Measurements from ENCODE around the gene TOR4A. TPM values are rescaled to one million over a fixed set of nuclear protein-coding genes. Genes with fewer than 3 reads are reported as not detected.
A peak's percentile ranks its signal among the peaks of the same experiment; 100 is the strongest.

Gene TOR4A
- total and polyA plus RNA-seq, 9 of the 15 experiments (the other 6 are each of a cell fraction or from before 2014, with no cell fraction given), result 3.9 to 49.2 (median 8.8) TPM

DNA sequence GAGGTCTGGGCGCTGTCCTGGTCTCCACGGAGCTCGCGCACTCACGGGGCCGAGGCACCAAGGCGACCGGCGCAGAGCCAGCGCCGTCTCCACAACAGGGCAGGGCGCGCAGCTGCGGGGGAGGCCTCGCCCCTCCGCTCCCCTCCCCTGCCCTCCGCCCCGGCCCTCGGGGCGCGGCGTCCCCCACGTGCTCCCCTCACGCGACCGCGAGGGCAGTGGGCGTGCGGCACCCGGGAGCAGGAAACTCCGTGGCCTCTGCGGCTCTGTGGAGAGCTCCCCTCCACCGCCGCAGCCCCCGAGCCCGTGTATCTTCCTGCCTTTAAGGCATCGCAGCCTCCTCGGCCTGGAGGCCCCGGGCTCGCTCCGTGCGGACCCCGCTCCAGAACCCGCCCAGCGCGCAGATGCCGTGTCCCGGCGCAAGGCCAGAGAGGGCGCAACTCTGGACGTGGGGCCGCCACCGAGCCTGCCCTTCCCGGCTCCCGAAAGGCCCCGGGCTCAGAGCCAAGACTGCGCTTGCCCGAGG is 37.1 kb upstream of the TOR4A start (continued):
- TF ChIP-seq, protein P1, sequence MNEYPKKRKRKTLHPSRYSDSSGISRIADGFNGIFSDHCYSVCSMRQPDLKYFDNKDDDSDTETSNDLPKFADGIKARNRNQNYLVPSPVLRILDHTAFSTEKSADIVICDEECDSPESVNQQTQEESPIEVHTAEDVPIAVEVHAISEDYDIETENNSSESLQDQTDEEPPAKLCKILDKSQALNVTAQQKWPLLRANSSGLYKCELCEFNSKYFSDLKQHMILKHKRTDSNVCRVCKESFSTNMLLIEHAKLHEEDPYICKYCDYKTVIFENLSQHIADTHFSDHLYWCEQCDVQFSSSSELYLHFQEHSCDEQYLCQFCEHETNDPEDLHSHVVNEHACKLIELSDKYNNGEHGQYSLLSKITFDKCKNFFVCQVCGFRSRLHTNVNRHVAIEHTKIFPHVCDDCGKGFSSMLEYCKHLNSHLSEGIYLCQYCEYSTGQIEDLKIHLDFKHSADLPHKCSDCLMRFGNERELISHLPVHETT (CRISPR knock-in tag; conservative IDR thresholded peaks at IDR 0.05 in 1 of 2, IDR thresholded peaks at IDR 0.05 in 1 of 2), result peak in 1 of 2 experiments; percentile 86; a peak in 2 of 4 replicates
- TF ChIP-seq, protein P2, sequence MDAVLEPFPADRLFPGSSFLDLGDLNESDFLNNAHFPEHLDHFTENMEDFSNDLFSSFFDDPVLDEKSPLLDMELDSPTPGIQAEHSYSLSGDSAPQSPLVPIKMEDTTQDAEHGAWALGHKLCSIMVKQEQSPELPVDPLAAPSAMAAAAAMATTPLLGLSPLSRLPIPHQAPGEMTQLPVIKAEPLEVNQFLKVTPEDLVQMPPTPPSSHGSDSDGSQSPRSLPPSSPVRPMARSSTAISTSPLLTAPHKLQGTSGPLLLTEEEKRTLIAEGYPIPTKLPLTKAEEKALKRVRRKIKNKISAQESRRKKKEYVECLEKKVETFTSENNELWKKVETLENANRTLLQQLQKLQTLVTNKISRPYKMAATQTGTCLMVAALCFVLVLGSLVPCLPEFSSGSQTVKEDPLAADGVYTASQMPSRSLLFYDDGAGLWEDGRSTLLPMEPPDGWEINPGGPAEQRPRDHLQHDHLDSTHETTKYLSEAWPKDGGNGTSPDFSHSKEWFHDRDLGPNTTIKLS (IDR thresholded peaks at IDR 0.05; ENCODE audit: borderline replicate concordance, low read depth), result peak; percentile 85; the same call in 1 of the 2 replicates
- peak; percentile 49 for TF ChIP-seq CCNT2 (IDR thresholded peaks at IDR 0.05; ENCODE audit: borderline replicate concordance, extremely low read depth, insufficient read length, low read depth, low read length)
- peak; percentile 93; the same call in 1 of the 2 replicates for TF ChIP-seq KDM2B (CRISPR knock-in tag; IDR thresholded peaks at IDR 0.05)
- peak; percentile 18; the same call in 1 of the 2 replicates for TF ChIP-seq TEAD4 (IDR thresholded peaks at IDR 0.05; ENCODE audit: low read length)
- TF ChIP-seq TEAD4 (CRISPR knock-in tag; IDR thresholded peaks at IDR 0.05; ENCODE audit: borderline replicate concordance), result no peak
- TF ChIP-seq NFATC3 (IDR thresholded peaks at IDR 0.05), result no peak
- peak; percentile 63 for TF ChIP-seq HMGN3 (IDR thresholded peaks at IDR 0.05; ENCODE audit: borderline replicate concordance, extremely low read depth, insufficient read length, low read depth, low read length)
- peak; percentile 69 for TF ChIP-seq SAP30 (IDR thresholded peaks at IDR 0.05; ENCODE audit: borderline replicate concordance, insufficient read depth, low read depth, low read length, poor library complexity, severe bottlenecking)
- TF ChIP-seq PTBP1 (IDR thresholded peaks at IDR 0.05; ENCODE audit: low read depth, low read length), result no peak
- no peak for TF ChIP-seq COPS2 (conservative IDR thresholded peaks at IDR 0.05)
- TF ChIP-seq TARDBP (IDR thresholded peaks at IDR 0.05), result peak; percentile 89
- TF ChIP-seq KDM5B (IDR thresholded peaks at IDR 0.05; ENCODE audit: insufficient replicate concordance, low read depth, low read length), result peak; percentile 82
- TF ChIP-seq ZNF41 (CRISPR knock-in tag; conservative IDR thresholded peaks at IDR 0.05), result 0 out of 2 replicates have a peak, but pooled peaks have one; percentile 21
- peak; percentile 95 for TF ChIP-seq MYC (IDR thresholded peaks at IDR 0.05; ENCODE audit: low read depth, low read length)
- peak; percentile 74; the same call in 1 of the 2 replicates for TF ChIP-seq MYC (CRISPR knock-in tag; IDR thresholded peaks at IDR 0.05; ENCODE audit: borderline replicate concordance, low read depth)
- peak; percentile 99 for TF ChIP-seq L3MBTL2 (IDR thresholded peaks at IDR 0.05)
- 0 out of 2 replicates have a peak, but pooled peaks have one; percentile 4 for TF ChIP-seq JUND (IDR thresholded peaks at IDR 0.05; ENCODE audit: borderline replicate concordance, low read depth, low read length)
- TF ChIP-seq JUND (tag; IDR thresholded peaks at IDR 0.05; ENCODE audit: borderline replicate concordance, low read depth, low read length), result no peak
- TF ChIP-seq ZNF583 (CRISPR knock-in tag; IDR thresholded peaks at IDR 0.05), result 0 out of 2 replicates have a peak, but pooled peaks have one; percentile 68
- TF ChIP-seq ZBTB8A (IDR thresholded peaks at IDR 0.05; ENCODE audit: partially characterized antibody), result no peak
- peak in 1 of 2 experiments; percentile 97; a peak in 3 of 4 replicates for TF ChIP-seq HDAC1 (IDR thresholded peaks at IDR 0.05)
- TF ChIP-seq, protein P3, sequence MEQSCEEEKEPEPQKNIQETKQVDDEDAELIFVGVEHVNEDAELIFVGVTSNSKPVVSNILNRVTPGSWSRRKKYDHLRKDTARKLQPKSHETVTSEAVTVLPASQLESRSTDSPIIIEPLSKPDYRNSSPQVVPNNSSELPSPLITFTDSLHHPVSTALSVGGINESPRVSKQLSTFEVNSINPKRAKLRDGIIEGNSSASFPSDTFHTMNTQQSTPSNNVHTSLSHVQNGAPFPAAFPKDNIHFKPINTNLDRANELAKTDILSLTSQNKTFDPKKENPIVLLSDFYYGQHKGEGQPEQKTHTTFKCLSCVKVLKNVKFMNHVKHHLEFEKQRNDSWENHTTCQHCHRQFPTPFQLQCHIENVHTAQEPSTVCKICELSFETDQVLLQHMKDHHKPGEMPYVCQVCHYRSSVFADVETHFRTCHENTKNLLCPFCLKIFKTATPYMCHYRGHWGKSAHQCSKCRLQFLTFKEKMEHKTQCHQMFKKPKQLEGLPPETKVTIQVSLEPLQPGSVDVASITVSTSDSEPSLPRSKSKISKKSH (CRISPR knock-in tag; IDR thresholded peaks at IDR 0.05), result no peak
